ENCODE measurements around the gene SCFD2. TPM values are rescaled to one million over a fixed set of nuclear protein-coding genes. Genes with fewer than 3 reads are reported as not detected.

SCFD2 gene
- total RNA-seq, 1 experiment from 2014 or later: 36.6 TPM

DNA sequence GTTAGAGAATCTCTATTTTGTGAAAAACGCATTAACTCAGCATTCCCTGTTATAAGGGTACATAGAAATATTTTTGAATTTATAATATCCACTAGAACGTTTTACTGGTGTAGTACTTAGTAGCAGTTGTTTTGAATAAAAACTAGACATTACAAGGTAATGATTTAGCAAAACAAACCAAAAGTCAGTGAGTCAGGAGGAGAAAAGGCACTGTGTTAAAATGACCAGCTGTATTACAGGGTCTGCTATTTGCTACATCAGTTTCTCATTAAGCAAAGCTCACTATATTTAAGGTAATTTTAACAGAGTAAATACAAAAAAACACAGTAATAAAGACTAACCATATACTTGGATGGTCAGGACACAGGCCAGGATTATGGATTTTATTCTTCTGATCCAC is 351.0 kb downstream of the SCFD2 start:
- Histone ChIP-seq H3K27ac (ENCODE audit: low read length) (no peak overlapping the region), H3K4me2 (ENCODE audit: low read length) (no peak overlapping the region), H3K79me2 (ENCODE audit: low read length) (no peaks in the 10 kb centered on the region), H3K36me3 (ENCODE audit: low read depth, low read length) (no peaks in the 10 kb centered on the region), H3K9me2 (replicated peaks; ENCODE audit: low read length) (no peaks in the 10 kb centered on the region), H3K9ac (ENCODE audit: low read length) (no peak overlapping the region), H3F3A (ENCODE audit: low read length, unreplicated experiment) (no peaks in the 10 kb centered on the region), H2AFZ (ENCODE audit: low read length) (no peak overlapping the region), H3K4me1 (ENCODE audit: insufficient read depth, low read length) (peaks cover 4% of the 10 kb centered on the region), H4K20me1 (ENCODE audit: low read length) (no peaks in the 10 kb centered on the region), H3K9me3 (ENCODE audit: low read length) (no peaks in the 10 kb centered on the region), H3K27me3 (ENCODE audit: low read length) (no peaks in the 10 kb centered on the region), H3K4me3 (ENCODE audit: low read length) (no peak overlapping the region)
- TF ChIP-seq, protein P1, sequence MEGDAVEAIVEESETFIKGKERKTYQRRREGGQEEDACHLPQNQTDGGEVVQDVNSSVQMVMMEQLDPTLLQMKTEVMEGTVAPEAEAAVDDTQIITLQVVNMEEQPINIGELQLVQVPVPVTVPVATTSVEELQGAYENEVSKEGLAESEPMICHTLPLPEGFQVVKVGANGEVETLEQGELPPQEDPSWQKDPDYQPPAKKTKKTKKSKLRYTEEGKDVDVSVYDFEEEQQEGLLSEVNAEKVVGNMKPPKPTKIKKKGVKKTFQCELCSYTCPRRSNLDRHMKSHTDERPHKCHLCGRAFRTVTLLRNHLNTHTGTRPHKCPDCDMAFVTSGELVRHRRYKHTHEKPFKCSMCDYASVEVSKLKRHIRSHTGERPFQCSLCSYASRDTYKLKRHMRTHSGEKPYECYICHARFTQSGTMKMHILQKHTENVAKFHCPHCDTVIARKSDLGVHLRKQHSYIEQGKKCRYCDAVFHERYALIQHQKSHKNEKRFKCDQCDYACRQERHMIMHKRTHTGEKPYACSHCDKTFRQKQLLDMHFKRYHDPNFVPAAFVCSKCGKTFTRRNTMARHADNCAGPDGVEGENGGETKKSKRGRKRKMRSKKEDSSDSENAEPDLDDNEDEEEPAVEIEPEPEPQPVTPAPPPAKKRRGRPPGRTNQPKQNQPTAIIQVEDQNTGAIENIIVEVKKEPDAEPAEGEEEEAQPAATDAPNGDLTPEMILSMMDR (conservative IDR thresholded peaks at IDR 0.05; ENCODE audit: low read depth, low read length): no peak
- TF ChIP-seq EZH2 (IDR thresholded peaks at IDR 0.05; ENCODE audit: low read length, unreplicated experiment): no peak
- TF ChIP-seq EZH2phosphoT487 (IDR thresholded peaks at IDR 0.05; ENCODE audit: borderline replicate concordance, low read length): no peak
- no TSS peak for BruUV-seq (replicated peaks)
- ATAC-seq (no peak), DNase-seq (no peak)
- intact Hi-C loops (cut with micrococcal nuclease): loop anchor here (5.0 to 10.0 kb wide), 2 partner anchors 177 to 350 kb away; partner anchors contain the start of gene SCFD2
- POLR2A ChIA-PET (ENCODE audit: unreplicated experiment): no interaction called here
- CTCF ChIA-PET: interaction anchor here (0.6 to 0.7 kb wide), 2 partner anchors 184 to 426 kb away, joined by 3 to 5 read pairs; no protein-coding TSS in a partner anchor

- no peak overlapping the region for H3K4me2 ChIP-seq (ENCODE audit: low read length)
- H4K20me1 ChIP-seq (ENCODE audit: low read length): no peaks in the 10 kb centered on the region
- ChIA-PET POLR2A (ENCODE audit: unreplicated experiment) (no interaction called here), CTCF (interaction anchor here (0.6 kb wide), 1 partner anchor 426 kb away, joined by 3 read pairs; no protein-coding TSS in a partner anchor)
- no peaks in the 10 kb centered on the region for H3F3A ChIP-seq (ENCODE audit: low read length, unreplicated experiment)
- no peaks in the 10 kb centered on the region for H3K79me2 ChIP-seq (ENCODE audit: low read length)
- intact Hi-C loops (cut with micrococcal nuclease): loop anchor here (10.0 kb wide), 1 partner anchor 351 kb away; the partner anchor contains the start of gene SCFD2
- no peak overlapping the region for H3K4me3 ChIP-seq (ENCODE audit: low read length)
- no peak for ATAC-seq
- TF ChIP-seq EZH2 (IDR thresholded peaks at IDR 0.05; ENCODE audit: low read length, unreplicated experiment): no peak
- TF ChIP-seq EZH2phosphoT487 (IDR thresholded peaks at IDR 0.05; ENCODE audit: borderline replicate concordance, low read length): no peak
- TF ChIP-seq, protein P1 (conservative IDR thresholded peaks at IDR 0.05; ENCODE audit: low read depth, low read length): no peak
- DNase-seq: no peak
- no peak overlapping the region for H2AFZ ChIP-seq (ENCODE audit: low read length)
- no TSS peak for BruUV-seq (replicated peaks)
- H3K4me1 ChIP-seq (ENCODE audit: insufficient read depth, low read length): no peaks in the 10 kb centered on the region; the same call in 1 of the 2 replicates
- no peaks in the 10 kb centered on the region for H3K27me3 ChIP-seq (ENCODE audit: low read length)
- H3K9me3 ChIP-seq (ENCODE audit: low read length): no peaks in the 10 kb centered on the region
- H3K27ac ChIP-seq (ENCODE audit: low read length): no peak overlapping the region
- no peaks in the 10 kb centered on the region for H3K9me2 ChIP-seq (replicated peaks; ENCODE audit: low read length)
- no peaks in the 10 kb centered on the region for H3K36me3 ChIP-seq (ENCODE audit: low read depth, low read length)
- H3K9ac ChIP-seq (ENCODE audit: low read length): no peak overlapping the region
Measured at GRCh38 chr4:53013873-53014775, 351.7 kb downstream of the SCFD2 start.

- Histone ChIP-seq H3K4me2 (ENCODE audit: low read length) (no peak overlapping the region), H3K79me2 (ENCODE audit: low read length) (no peaks in the 10 kb centered on the region), H3K27ac (ENCODE audit: low read length) (no peak overlapping the region), H3K27me3 (ENCODE audit: low read length) (no peaks in the 10 kb centered on the region), H3F3A (ENCODE audit: low read length, unreplicated experiment) (no peaks in the 10 kb centered on the region), H4K20me1 (ENCODE audit: low read length) (no peaks in the 10 kb centered on the region), H3K9me3 (ENCODE audit: low read length) (no peaks in the 10 kb centered on the region), H3K9me2 (replicated peaks; ENCODE audit: low read length) (no peaks in the 10 kb centered on the region), H3K9ac (ENCODE audit: low read length) (no peak overlapping the region), H3K4me3 (ENCODE audit: low read length) (no peak overlapping the region), H3K36me3 (ENCODE audit: low read depth, low read length) (no peaks in the 10 kb centered on the region), H3K4me1 (ENCODE audit: insufficient read depth, low read length) (no peaks in the 10 kb centered on the region; the same call in 1 of the 2 replicates), H2AFZ (ENCODE audit: low read length) (no peak overlapping the region)
- DNase-seq (no peak), ATAC-seq (no peak)
- intact Hi-C loops (cut with micrococcal nuclease): loop anchor here (10.0 kb wide), 1 partner anchor 352 kb away; the partner anchor contains the start of gene SCFD2
- POLR2A ChIA-PET (ENCODE audit: unreplicated experiment): no interaction called here
- BruUV-seq (replicated peaks): no TSS peak
- TF ChIP-seq EZH2 (IDR thresholded peaks at IDR 0.05; ENCODE audit: low read length, unreplicated experiment): no peak
- TF ChIP-seq EZH2phosphoT487 (IDR thresholded peaks at IDR 0.05; ENCODE audit: borderline replicate concordance, low read length): no peak
- TF ChIP-seq, protein P1 (conservative IDR thresholded peaks at IDR 0.05; ENCODE audit: low read depth, low read length): no peak
- CTCF ChIA-PET: no interaction called here
Measured at GRCh38 chr4:53012738-53013137, 353.1 kb downstream of the SCFD2 start.

Data from PC-3 (cell line).